GM19193 (cell line): ENCODE data around the gene PLVAP.

Experiments used
- POLR2A ChIP-seq: IDR thresholded peaks from 4 replicates; pipeline ENCODE4 v1.6.1; 2011; ENCODE audit not compliant: insufficient read depth, insufficient read length; ENCODE audit errors: extremely low read depth

The PLVAP gene

GRCh38 chr19:17405250-17406045 lies 28.3 kb upstream of the PLVAP start, which contains the start of gene BST2:
Gene BST2 (minus strand): TSS chr19:17405630. CDS start chr19:17405575, 55 bp downstream.
- peak; percentile 81 for TF ChIP-seq POLR2A

GRCh38 chr19:17404621-17405249 lies 27.6 kb upstream of the PLVAP start:
- TF ChIP-seq POLR2A, result no peak

DNA sequence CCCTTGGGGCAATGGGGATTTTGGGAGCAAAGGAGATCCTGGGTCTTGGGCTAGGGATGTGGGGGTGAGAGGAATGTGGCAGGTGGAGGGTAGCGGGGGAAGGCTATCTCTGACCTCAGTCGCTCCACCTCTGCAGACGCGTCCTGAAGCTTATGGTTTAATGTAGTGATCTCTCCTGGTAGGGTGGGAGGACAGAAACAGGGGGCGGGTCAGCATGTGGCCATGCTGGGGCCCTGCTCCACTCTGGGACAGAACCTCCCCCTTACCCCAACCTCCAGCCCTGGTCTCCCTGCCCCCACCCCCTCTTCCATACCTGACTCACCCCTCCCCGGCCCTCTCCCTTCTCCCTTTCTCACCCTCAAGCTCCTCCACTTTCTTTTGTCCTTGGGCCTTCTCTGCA lies 26.9 kb upstream of the PLVAP start:
- TF ChIP-seq POLR2A, result no peak

- TF ChIP-seq POLR2A, result no peak
Observed at GRCh38 chr19:17402982-17403855, 26.1 kb upstream of the PLVAP start.

- no peak for TF ChIP-seq POLR2A
Observed at GRCh38 chr19:17401628-17402027, 24.5 kb upstream of the PLVAP start.

GRCh38 chr19:17398902-17399527 lies 21.9 kb upstream of the PLVAP start:
- peak; percentile 37 for TF ChIP-seq POLR2A

- TF ChIP-seq POLR2A, result peak; percentile 38
Observed at GRCh38 chr19:17394891-17395415, 17.8 kb upstream of the PLVAP start.

GRCh38 chr19:17393914-17394313 lies 16.8 kb upstream of the PLVAP start, which contains the start of gene CCDC194:
Gene CCDC194 (minus strand): TSS chr19:17394196. CDS start chr19:17394158, 38 bp downstream.
- peak; percentile 46 for TF ChIP-seq POLR2A

GRCh38 chr19:17393002-17393401 lies 15.9 kb upstream of the PLVAP start:
- no peak for TF ChIP-seq POLR2A

DNA sequence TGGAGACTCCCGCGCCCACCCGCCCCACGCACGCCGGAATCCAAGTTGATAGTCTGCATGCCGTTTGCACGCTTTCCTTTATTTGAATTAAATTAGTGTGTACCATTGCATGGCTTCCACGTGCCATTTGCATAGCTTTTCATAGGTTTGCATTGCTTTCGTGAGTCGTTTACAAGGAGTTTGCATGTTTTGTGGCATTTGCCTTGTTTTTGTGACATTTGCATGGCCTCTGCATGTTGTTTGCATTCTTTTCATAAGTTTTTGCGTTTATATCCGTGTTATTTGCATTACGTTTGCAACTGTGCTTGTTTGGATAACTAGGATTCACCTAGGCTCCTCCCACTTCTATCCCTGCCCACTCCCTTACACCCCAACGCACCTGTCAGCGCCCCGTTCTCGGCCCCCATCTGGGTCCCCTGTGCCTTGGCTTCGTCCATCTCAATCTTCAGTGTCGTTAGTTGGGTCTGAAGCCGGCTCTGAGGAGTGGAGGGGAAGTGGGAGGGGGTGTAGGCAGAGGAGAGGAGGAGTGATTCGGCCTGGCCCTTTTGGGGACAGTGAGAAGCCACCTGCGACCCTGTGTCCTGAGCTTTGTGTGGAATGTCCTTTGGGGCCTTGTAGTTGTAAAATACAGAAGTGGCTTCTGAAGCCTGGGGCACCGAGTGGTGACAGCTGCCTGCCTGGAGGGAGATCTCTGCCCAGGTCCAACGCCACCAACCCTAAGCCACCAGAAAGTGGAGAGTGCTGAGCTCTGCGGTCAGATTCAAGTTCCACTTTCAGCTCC lies 14.4 kb upstream of the PLVAP start:
- peak; percentile 4 for TF ChIP-seq POLR2A

GRCh38 chr19:17390665-17391370 lies 13.7 kb upstream of the PLVAP start:
- TF ChIP-seq POLR2A, result peak; percentile 20

DNA sequence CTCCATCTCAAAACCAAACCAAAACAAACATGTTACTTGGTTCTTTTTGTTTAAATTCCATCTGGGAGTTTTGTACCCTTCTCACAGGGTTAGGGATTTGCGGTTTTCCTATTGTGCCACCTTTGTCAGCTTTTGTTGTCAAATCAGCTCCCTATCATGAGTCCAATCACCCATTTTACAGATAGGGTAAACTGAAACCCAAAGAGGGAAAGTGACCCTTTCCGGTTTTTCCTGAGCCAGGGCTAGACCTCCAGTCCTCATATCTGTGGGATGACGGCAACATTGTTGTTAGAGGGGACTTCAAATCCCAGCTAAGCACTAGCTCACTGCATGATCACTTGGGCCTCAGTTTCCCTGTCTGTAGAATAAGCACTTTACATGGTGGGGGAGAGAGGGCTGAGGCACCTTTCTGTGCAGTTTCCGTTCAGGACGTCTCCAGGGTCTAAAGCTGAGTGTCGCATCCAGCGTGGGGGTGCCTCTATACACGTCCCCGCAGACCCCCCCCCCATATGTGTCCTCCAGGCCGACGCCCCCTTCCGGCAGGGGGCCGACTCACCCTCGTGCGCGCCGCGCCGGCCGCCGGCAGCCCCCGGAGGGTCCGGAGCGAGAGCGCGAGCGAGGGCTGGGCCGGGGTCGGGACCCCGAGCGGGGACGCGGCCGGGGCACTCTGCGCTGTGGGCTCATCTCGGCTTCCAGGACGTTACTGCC lies 13.0 kb upstream of the PLVAP start:
- no peak for TF ChIP-seq POLR2A
